ENCODE results near the gene TMEM167A. TPM values are rescaled to one million over a fixed set of nuclear protein-coding genes. Genes with fewer than 3 reads are reported as not detected.
"Not testable (repeated sequence)": the region's sequence is repeated elsewhere in the genome, so short reads cannot be mapped to it uniquely, and the experiment has no call there.

TMEM167A gene
- total RNA-seq, 1 donor from 2014 or later, result 38.3 TPM

DNA sequence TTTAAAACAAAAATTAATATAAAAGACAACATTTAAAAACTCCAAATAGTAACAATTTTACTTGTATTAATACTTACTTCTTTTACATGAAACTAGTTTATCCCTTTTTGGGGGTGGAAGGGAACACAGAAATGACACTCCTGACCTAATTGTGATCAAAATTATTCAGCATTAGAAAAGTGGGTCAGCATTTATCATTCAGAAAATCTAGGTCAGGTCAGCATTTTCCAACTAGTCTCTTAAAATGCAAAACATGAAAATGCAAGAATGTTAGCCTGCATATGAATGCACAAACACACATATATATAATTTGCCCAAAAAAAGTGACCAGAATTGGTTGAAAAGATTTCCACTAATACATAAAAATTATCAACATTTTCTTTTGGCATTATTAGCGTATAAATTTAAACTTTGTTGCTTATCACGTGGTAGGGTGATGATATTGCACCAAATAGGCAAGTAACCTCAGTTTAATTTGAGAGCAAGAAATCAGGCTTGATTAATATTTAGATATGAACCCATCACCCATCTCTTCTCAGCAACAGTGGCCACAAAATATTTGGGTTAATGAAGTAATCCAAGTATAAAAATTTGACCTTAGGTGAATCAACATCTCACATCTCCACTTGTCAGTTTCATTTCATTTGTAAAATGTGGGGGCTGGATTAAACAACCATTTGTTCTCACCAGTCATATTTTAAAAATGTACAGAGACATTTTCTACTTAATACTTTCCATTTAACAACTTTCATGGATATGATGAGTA, 5.7 kb downstream of the TMEM167A start:
- intact Hi-C loops (cut with DNase I), result no loop called here
- Histone ChIP-seq H3K27ac (no peak overlapping the region), H3K9me3 (no peaks in the 10 kb centered on the region), H3K4me1 (peaks cover 0 to 9% of the 10 kb centered on the region in 2 donors), H3K4me3 (no peak overlapping the region), H3K36me3 (no peaks in the 10 kb centered on the region), H3K27me3 (no peaks in the 10 kb centered on the region)
- TF ChIP-seq, protein P1, sequence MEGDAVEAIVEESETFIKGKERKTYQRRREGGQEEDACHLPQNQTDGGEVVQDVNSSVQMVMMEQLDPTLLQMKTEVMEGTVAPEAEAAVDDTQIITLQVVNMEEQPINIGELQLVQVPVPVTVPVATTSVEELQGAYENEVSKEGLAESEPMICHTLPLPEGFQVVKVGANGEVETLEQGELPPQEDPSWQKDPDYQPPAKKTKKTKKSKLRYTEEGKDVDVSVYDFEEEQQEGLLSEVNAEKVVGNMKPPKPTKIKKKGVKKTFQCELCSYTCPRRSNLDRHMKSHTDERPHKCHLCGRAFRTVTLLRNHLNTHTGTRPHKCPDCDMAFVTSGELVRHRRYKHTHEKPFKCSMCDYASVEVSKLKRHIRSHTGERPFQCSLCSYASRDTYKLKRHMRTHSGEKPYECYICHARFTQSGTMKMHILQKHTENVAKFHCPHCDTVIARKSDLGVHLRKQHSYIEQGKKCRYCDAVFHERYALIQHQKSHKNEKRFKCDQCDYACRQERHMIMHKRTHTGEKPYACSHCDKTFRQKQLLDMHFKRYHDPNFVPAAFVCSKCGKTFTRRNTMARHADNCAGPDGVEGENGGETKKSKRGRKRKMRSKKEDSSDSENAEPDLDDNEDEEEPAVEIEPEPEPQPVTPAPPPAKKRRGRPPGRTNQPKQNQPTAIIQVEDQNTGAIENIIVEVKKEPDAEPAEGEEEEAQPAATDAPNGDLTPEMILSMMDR (IDR thresholded peaks at IDR 0.05), result no peak
- DNase-seq (ENCODE audit: low spot score in 2 of 2), result no peak

DNA sequence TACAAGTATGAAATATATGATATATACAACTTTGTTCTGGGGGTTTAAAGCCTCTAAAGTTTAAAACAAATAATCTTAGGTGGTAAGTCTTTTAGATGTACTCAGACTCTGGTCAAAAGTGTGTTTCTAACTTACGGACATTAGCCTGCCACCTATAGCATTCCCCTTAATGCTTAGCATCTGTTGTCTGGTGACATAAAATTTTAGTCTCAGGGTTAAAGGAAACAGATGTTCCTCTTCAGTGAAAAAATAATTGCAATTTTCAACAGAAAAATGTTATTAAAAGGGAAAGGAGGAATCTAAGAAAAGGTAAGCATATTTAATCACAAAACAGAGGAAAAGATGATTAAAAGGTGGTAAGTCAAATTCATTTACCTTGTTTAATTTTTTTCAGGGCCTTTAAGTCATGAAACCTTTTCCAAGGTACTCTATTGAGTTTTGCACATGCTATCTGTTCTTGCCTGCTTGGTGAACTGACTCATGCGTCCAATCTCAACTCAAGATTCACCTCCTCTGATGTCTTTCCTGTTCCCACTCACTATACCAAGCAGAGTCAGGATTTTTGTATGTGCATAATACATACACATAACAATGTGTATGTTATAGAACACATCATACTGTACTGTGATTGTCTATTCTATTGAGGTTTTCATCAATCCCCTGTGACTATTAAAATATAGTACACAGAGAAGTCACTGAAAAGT, 7.9 kb downstream of the TMEM167A start:
- DNase-seq (ENCODE audit: low spot score in 2 of 2), result no peak
- Histone ChIP-seq H3K36me3 (no peaks in the 10 kb centered on the region), H3K4me1 (no peaks in the 10 kb centered on the region), H3K9me3 (no peaks in the 10 kb centered on the region), H3K4me3 (no peak overlapping the region), H3K27ac (no peak overlapping the region), H3K27me3 (no peaks in the 10 kb centered on the region)
- intact Hi-C loops (cut with DNase I), result no loop called here
- TF ChIP-seq, protein P1 (IDR thresholded peaks at IDR 0.05), result no peak

GRCh38 chr5:83067377-83067776, 9.8 kb downstream of the TMEM167A start:
- not testable (repeated sequence) for H3K36me3 ChIP-seq

DNA sequence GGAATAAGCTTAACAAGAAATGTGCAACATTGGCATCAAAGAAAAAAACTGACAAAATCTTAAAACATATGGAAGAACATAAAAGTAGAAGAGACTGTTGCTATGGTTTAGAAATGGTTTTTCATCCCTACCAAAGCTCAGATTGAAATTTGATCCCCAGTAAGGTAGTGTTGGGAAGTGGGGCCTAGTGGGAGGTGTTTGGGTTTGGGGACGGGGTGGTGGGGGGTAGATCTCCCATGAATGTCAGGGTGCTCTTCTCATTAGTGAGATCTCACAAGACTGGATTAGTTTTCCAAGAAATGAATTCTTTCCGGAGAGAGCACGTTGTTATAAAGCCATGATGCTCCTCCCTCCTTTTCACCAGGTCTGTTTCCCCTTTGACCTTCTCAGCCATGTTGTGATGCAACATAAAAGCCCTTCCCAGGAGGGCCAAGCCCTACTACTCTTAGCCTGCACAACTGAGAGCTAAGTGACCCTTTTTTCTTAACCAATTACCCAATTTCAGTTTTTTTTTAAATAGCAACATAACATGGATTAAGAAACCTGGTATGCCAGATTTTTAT, 10.6 kb downstream of the TMEM167A start:
- DNase-seq (ENCODE audit: low spot score in 2 of 2), result no peak
- H3K27ac ChIP-seq, result no peak overlapping the region
- intact Hi-C loops (cut with DNase I), result no loop called here
- no peak overlapping the region for H3K4me3 ChIP-seq
- TF ChIP-seq, protein P1 (IDR thresholded peaks at IDR 0.05), result no peak
- H3K27me3 ChIP-seq, result no peaks in the 10 kb centered on the region
- peaks cover under 1 to 3% of the 10 kb centered on the region in 2 donors for H3K36me3 ChIP-seq
- no peaks in the 10 kb centered on the region for H3K9me3 ChIP-seq
- no peaks in the 10 kb centered on the region for H3K4me1 ChIP-seq

More at GRCh38 chr5:83067377-83067776, 9.8 kb downstream of the TMEM167A start:
- H3K9me3 ChIP-seq; H3K4me3 ChIP-seq; intact Hi-C loops (cut with DNase I); H3K4me1 ChIP-seq; H3K27ac ChIP-seq; DNase-seq (ENCODE audit: low spot score in 2 of 2); H3K27me3 ChIP-seq: not testable (repeated sequence)

DNA sequence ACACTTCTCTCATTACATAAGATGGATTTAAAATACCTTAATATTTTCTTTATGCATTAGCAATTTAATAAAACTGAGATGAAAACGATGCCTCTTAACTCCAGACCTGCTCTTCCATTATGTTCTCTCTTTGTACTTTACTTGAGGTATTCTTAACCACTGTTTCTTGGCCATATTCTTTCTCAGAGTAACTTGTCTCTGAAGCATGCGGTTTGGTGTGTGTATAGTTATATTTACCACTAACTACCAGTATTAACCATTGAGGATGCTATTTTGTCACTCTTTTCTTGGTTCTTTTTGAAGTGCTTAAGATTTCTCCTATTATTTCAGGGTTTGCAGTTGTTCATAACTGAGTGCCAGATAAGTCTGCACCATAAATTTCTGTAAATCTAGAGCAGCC, 17.9 kb downstream of the TMEM167A start:
- DNase-seq (ENCODE audit: low spot score in 2 of 2), result no peak
- Histone ChIP-seq H3K9me3 (no peaks in the 10 kb centered on the region), H3K4me3 (no peak overlapping the region), H3K36me3 (peaks cover 12 to 14% of the 10 kb centered on the region in 2 donors), H3K27me3 (no peaks in the 10 kb centered on the region), H3K4me1 (peaks cover 0 to 9% of the 10 kb centered on the region in 2 donors), H3K27ac (no peak overlapping the region)
- TF ChIP-seq, protein P1 (IDR thresholded peaks at IDR 0.05), result no peak
- intact Hi-C loops (cut with DNase I), result no loop called here

DNA sequence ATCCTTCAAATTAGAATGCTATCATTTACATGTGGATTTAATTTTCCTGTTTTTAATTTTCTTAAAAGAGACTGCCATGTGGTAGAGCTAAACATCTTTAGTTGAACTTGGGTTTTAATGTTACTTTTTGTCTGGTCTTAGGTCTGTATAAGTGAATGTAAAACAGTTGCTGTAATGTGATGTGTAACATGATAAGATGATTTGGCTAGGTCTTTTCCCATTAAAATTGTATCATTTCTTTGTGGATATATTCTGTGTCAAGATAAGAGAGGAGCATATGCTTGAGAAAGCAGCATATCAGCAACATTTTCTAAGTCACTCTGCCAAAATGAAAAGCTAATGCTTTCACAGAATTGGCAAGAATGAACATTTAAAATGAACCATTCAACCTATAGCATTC, 18.5 kb downstream of the TMEM167A start:
- Histone ChIP-seq H3K4me1 (peaks cover 0 to 9% of the 10 kb centered on the region in 2 donors), H3K27me3 (no peaks in the 10 kb centered on the region), H3K36me3 (peaks cover 14 to 17% of the 10 kb centered on the region in 2 donors), H3K9me3 (no peaks in the 10 kb centered on the region), H3K4me3 (no peak overlapping the region), H3K27ac (no peak overlapping the region)
- TF ChIP-seq, protein P1 (IDR thresholded peaks at IDR 0.05), result no peak
- intact Hi-C loops (cut with DNase I), result no loop called here
- no peak for DNase-seq (ENCODE audit: low spot score in 2 of 2)

Measured in ascending aorta (tissue), 2 donors.